GM12875 (cell line): Measurements from ENCODE around the gene KANK4.
"Not testable (repeated sequence)": the region's sequence is repeated elsewhere in the genome, so short reads cannot be mapped to it uniquely, and the experiment has no call there.

Source experiments
- H3K4me3 ChIP-seq: one replicate; pipeline ENCODE4 v1.5.1; 2011; ENCODE audit warnings: low read depth, low read length, control low read depth
- CTCF ChIP-seq: IDR thresholded peaks from 2 replicates; pipeline ENCODE4 v1.5.1; 2011; ENCODE audit warnings: low read depth, mild to moderate bottlenecking, control low read depth, inconsistent platforms, low read length, moderate library complexity, borderline replicate concordance; ENCODE audit not compliant: insufficient read depth

The KANK4 gene

GRCh38 chr1:62260688-62261087 lies 58.5 kb downstream of the KANK4 start:
- TF ChIP-seq CTCF = no peak
- H3K4me3 ChIP-seq = no peak overlapping the region

DNA sequence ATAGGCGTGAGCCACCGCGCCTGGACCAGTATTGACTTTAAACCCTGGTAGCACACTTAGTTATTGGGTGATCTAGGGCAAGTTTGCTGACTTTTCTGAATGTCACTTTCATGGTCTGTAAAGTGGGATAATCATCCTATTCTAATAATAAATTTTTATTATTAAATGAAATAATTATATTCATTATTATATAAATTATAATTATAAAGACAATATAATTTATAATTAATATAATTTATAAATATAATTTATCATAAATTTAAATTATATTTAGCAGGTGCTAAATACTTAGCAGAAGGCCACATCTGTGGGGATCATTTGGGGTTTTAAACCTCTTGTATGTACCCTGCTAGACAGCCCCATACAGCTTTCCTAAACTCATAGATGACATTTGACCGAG lies 59.7 kb downstream of the KANK4 start:
- no peak overlapping the region for H3K4me3 ChIP-seq
- no peak for TF ChIP-seq CTCF

GRCh38 chr1:62250126-62250726 lies 69.0 kb downstream of the KANK4 start:
- H3K4me3 ChIP-seq = no peak overlapping the region
- no peak for TF ChIP-seq CTCF

- TF ChIP-seq CTCF = no peak
- H3K4me3 ChIP-seq = no peak overlapping the region
These were observed 71.7 kb downstream of the KANK4 start for GRCh38 chr1:62247391-62248168.

- TF ChIP-seq CTCF = no peak
These were observed 74.0 kb downstream of the KANK4 start for GRCh38 chr1:62245201-62245600.

DNA sequence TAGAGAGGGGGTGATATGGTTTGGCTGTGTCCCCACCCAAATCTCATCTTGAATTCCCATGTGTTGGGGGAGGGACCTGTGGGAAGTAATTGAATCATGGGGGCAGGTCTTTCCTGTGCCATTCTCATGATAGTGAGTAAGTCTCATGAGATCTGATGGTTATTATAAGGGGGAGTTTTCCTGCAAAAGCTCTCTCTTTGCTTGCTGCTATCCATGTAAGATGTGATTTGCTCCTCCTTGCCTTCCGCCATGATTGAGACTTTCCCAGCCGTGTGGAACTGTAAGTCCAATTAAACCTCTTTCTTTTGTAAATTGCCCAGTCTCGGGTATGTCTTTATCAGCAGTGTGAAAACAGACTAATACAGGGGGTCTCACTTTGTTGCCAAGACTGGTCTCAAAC lies 74.9 kb downstream of the KANK4 start:
- H3K4me3 ChIP-seq = not testable (repeated sequence)

More at GRCh38 chr1:62245201-62245600, 74.0 kb downstream of the KANK4 start:
- H3K4me3 ChIP-seq = no peak overlapping the region

DNA sequence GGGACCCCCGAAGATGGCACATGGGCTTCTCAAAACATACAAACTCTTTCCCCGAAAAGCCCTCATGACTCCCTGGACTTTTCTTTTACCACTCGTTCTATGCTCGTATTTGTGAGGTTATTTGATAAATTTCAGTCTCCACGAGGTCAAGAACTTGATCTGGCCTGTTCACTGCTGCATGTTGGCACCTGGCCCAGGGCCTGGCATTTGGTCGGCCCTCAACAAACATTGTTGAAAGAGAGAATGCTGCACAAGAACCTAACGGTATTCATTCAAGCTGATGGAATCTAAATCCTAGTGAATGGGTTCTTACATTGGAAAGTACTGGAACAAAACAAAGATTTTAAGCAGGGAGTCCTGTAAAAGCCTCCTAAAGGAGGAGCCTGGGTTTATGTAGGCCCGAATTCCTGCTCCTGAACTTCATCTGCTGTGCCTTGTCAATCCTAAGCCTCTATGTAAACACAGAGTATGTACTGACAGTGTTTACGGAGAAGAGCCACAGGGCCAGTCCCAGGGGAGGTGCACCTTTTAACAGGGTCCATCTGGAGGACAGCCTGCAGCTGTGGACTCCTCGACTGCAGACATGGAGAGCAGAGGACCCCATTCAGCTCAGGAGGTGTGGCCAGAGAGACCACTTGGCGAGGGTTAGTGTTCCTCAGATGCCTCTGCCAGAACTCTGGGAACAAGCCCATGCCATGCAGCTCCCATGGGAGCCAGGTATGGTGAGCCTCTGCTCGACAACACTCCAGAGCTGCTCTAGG lies 77.7 kb downstream of the KANK4 start:
- no peak for TF ChIP-seq CTCF
- no peak overlapping the region for H3K4me3 ChIP-seq
